Measurements from ENCODE around the gene NR5A1. TPM values are rescaled to one million over a fixed set of nuclear protein-coding genes. Genes with fewer than 3 reads are reported as not detected.

The NR5A1 gene
- total RNA-seq, 4 donors from 2014 or later, result not detected

DNA sequence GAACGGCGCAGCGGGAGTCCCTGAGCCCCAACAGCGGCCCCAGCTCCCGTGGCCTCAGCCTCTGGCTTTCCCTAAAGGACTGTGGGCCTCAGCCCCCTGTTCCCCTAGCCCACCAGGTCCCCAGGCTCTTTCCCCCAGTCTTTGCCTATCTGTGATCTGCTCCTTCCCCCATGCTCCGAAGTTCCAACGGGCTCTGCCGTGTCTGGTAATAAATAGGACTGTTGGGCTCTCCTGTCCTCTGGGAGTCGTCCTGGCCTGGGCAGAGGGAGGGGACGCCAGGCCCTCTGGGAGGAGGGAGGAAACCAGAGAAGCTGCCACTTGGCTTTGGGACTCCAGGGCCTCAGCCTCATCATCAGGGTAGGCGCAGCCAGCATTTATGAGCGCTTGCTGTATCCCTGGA lies 28.8 kb downstream of the NR5A1 start:
- H3K4me3 ChIP-seq, result no peak overlapping the region
- H3K27ac ChIP-seq, result no peak overlapping the region
- intact Hi-C loops (cut with DNase I), result no loop called here
- H3K4me1 ChIP-seq, result peaks cover 0 to 11% (median 8%) of the 10 kb centered on the region in 3 donors
- peaks cover 2 to 97% (median 6%) of the 10 kb centered on the region in 4 donors for H3K27me3 ChIP-seq
- H3K9me3 ChIP-seq, result no peaks in the 10 kb centered on the region
- no peaks in the 10 kb centered on the region for H3K36me3 ChIP-seq
- WGBS, 2 donors, result 50 to 72% methylated on average over 4 of the region's 12 CpGs
- no peak for TF ChIP-seq POLR2A (IDR thresholded peaks at IDR 0.05)
- DNase-seq, result no peak

DNA sequence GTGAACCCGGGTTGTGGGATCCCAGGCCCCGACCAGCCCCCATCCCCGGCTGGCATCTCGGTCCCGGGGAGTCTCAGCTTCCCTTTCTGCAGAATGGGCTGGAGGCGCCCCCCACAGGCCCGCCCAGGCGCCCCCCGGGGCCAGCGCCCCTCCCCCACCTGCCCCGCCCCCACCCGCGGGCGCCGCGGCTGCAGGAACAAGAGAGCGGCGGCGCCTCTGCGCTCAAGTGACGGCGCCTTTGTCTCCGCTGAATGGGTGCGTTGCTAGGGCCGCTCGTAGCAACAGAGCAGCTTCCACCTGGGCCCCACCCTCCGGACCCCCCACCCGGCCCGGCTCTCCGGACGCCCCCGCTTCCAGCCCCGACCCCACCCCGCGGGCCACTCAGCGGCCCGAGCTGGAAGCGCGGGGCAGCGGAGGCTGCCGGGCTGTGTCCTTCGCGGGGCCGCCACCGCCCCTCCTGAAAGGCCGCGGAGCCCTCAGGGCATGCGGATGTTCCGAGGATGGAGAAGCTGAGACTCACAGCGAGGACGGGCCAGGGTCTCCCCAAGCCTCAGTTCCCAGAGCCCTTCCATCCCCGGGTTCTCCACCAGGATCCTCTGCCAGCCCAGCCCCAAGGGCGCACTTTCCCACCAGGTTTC lies 29.4 kb downstream of the NR5A1 start:
- Histone ChIP-seq H3K27ac (no peak overlapping the region), H3K27me3 (peaks cover 2 to 96% (median 6%) of the 10 kb centered on the region in 4 donors), H3K4me3 (peak overlapping the region in 2 of 4 donors; percentile 13 to 28), H3K9me3 (no peaks in the 10 kb centered on the region), H3K4me1 (peaks cover 0 to 11% (median 8%) of the 10 kb centered on the region in 3 donors), H3K36me3 (no peaks in the 10 kb centered on the region)
- TF ChIP-seq, protein P1, sequence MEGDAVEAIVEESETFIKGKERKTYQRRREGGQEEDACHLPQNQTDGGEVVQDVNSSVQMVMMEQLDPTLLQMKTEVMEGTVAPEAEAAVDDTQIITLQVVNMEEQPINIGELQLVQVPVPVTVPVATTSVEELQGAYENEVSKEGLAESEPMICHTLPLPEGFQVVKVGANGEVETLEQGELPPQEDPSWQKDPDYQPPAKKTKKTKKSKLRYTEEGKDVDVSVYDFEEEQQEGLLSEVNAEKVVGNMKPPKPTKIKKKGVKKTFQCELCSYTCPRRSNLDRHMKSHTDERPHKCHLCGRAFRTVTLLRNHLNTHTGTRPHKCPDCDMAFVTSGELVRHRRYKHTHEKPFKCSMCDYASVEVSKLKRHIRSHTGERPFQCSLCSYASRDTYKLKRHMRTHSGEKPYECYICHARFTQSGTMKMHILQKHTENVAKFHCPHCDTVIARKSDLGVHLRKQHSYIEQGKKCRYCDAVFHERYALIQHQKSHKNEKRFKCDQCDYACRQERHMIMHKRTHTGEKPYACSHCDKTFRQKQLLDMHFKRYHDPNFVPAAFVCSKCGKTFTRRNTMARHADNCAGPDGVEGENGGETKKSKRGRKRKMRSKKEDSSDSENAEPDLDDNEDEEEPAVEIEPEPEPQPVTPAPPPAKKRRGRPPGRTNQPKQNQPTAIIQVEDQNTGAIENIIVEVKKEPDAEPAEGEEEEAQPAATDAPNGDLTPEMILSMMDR (IDR thresholded peaks at IDR 0.05), result no peak
- TF ChIP-seq POLR2A (IDR thresholded peaks at IDR 0.05), result no peak
- 0 to 27% methylated on average over 1 to 3 of the region's 53 CpGs for WGBS, 2 donors
- intact Hi-C loops (cut with DNase I), result no loop called here
- no peak for DNase-seq

DNA sequence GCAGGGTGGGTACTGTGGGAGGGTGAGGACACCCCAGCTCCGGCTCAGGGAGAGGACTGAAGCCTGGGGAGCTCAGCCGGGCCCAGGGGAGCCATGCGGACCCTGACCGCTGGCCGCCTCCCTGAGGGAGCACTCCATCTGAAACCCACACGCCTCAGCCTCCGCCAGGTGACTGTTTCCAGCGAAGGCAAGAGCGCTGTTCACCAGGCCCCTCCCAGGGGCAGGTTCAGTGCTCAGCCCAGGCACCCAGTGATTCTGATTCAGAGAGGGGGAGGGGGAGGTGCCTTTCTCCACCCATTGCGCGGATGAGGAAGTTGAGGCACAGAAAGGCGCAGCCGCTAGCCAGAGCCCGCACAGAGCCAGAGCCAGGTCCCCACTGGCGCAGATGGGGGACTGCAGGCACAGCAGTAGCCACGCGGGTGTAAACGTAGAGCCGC lies 30.0 kb downstream of the NR5A1 start:
- no peaks in the 10 kb centered on the region for H3K9me3 ChIP-seq
- TF ChIP-seq, protein P1 (IDR thresholded peaks at IDR 0.05), result no peak
- TF ChIP-seq POLR2A (IDR thresholded peaks at IDR 0.05), result no peak
- peak overlapping the region in 2 of 4 donors; percentile 13 to 28 for H3K4me3 ChIP-seq
- H3K27me3 ChIP-seq, result peaks cover 2 to 90% (median 6%) of the 10 kb centered on the region in 4 donors
- DNase-seq, result no peak
- no peaks in the 10 kb centered on the region for H3K36me3 ChIP-seq
- H3K4me1 ChIP-seq, result peaks cover 0 to 11% (median 8%) of the 10 kb centered on the region in 3 donors
- no CpG with 5 or more reads among the region's 19 CpGs for WGBS, 2 donors
- intact Hi-C loops (cut with DNase I), result no loop called here
- H3K27ac ChIP-seq, result no peak overlapping the region

DNA sequence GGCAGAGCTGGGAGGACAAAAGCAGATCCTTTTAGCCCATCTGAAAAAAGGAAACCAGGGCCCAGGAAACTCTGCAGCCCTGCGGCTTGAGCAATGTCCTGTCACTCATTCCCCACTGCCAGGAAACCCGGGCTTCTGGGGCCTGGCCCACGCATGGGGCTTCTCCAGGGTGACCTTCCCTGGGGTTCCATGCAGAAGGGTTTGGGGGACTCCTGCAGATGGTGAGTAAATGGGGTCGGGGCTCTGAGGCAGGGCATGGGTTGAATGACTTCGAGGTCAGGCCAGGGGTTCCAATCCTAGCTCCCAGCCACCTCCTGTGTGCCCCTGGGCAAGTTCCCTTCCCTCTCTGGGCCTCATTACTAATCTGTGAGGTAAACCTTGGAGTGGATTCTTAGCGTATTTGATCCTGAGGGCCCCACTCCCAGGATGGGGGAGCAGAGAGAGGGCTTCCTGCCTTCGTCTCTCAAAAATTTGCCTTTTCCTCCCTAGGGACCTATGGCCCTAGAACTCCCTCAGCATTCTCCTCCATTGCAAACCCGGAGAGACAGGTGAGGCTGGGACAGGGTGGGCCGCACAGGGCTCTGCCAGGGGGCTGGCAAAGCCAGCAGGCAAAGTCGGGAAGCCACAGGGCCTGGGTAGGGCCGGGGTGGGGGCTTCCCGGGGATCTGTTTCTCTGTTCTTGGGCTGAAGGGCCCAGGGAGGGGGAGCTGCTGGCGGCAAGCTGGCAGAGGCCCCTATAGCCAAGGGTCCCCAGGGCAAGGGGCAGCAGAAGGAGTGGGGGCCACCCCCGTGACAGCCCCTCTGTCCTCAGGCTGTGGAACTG lies 31.1 kb downstream of the NR5A1 start:
- TF ChIP-seq, protein P1 (IDR thresholded peaks at IDR 0.05), result no peak
- no peak for TF ChIP-seq POLR2A (IDR thresholded peaks at IDR 0.05)
- DNase-seq, result no peak
- no peaks in the 10 kb centered on the region for H3K9me3 ChIP-seq
- H3K27ac ChIP-seq, result no peak overlapping the region
- peaks cover 0 to 11% (median 8%) of the 10 kb centered on the region in 3 donors for H3K4me1 ChIP-seq
- no peak overlapping the region for H3K4me3 ChIP-seq
- H3K27me3 ChIP-seq, result peaks cover 2 to 88% (median 6%) of the 10 kb centered on the region in 4 donors
- WGBS, 2 donors, result 47 to 49% methylated on average over 4 to 6 of the region's 14 CpGs
- no peaks in the 10 kb centered on the region for H3K36me3 ChIP-seq
- intact Hi-C loops (cut with DNase I), result no loop called here

DNA sequence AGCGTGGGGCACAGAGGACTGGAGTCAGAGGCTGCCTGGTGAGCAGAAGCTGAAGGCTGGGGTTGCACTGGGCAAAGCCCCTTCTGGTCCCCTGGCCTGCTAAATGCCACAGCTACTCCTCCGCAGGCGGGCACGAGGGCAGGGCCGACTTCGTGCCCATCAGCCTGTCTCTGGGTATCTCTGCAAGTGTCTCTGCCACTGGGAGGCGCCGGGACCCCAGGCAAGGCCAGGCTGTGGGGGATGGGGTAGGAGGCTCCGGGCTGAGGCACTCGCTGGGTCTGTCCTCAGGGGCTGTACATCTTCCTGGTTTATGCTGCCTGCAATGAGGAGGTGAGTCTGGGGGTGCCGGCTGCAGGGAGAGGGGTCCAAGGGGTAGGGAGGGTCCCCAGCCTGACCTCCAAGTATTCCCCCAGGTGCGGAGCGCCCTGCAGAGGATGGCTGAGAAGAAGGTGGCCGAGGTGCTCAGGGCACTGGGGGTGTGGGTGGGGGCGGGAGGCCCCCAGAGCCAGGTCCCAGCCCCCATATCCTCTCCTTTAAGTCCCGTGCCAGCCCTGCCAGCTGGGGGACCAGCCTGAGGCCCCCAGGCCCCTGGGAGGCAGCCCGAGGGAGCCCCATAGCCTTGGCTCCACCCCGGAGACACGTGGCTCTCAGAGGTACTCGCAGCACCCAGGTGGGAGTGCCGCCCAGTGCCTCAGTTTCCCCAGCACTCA lies 31.9 kb downstream of the NR5A1 start:
- TF ChIP-seq, protein P1 (IDR thresholded peaks at IDR 0.05), result no peak
- no peak for TF ChIP-seq POLR2A (IDR thresholded peaks at IDR 0.05)
- peaks cover 2 to 88% (median 6%) of the 10 kb centered on the region in 4 donors for H3K27me3 ChIP-seq
- no peaks in the 10 kb centered on the region for H3K36me3 ChIP-seq
- no peak overlapping the region for H3K4me3 ChIP-seq
- peaks cover 0 to 11% (median 8%) of the 10 kb centered on the region in 3 donors for H3K4me1 ChIP-seq
- H3K9me3 ChIP-seq, result no peaks in the 10 kb centered on the region
- DNase-seq, result no peak
- H3K27ac ChIP-seq, result no peak overlapping the region
- intact Hi-C loops (cut with DNase I), result no loop called here
- WGBS, 2 donors, result 50 to 60% methylated on average over 1 of the region's 21 CpGs
